Astrocyte (in vitro differentiated cells and primary cell): ENCODE measurements around the gene GRHL1.

Experiments
- CTCF ChIP-seq: IDR thresholded peaks from 2 replicates; pipeline ENCODE4 v1.5.1; 2011; ENCODE audit warnings: low read depth, mild to moderate bottlenecking, inconsistent platforms, low read length, moderate library complexity; ENCODE audit not compliant: insufficient read depth
- EZH2 ChIP-seq: IDR thresholded peaks from 2 replicates; pipeline ENCODE4 v1.6.1; 2012; ENCODE audit warnings: mild to moderate bottlenecking, low read length, inconsistent platforms; ENCODE audit not compliant: insufficient read depth

DNA sequence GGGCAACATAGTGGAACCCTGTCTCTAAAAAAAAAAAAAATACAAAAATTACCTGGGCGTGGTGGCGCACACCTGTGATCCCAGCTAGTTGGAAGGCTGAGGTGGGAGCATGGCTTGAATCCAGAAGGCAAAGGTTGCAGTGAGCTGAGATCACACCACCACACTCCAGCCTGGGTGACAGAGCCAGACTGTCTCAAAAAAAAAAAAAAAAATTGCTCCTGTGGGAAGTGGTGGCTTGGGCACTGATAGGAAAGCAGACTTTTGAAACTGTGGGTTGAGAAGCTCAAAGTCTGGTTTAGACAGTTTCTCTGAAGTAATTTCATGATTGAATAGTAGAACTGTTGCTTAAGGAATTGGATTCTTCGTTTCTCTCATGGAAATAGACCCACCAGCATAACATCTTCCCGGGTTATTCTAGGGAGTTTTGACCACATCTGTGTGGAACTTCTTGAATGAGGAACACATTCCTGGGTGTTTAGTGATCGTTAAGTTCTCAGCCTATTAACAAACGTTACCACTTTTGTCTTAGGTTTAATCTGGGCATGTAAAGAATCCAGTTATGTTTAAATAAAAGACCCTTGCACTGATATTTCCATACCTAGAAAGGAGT lies 33.5 kb downstream of the GRHL1 start:
- TF ChIP-seq CTCF: no peak
- TF ChIP-seq EZH2: no peak
